ENCODE data around the gene CDK3. TPM values are rescaled to one million over a fixed set of nuclear protein-coding genes. Genes with fewer than 3 reads are reported as not detected.
A peak's percentile ranks its signal among the peaks of the same experiment; 100 is the strongest.

Gene CDK3
- total RNA-seq, 1 experiment from 2014 or later: 11.7 TPM

DNA sequence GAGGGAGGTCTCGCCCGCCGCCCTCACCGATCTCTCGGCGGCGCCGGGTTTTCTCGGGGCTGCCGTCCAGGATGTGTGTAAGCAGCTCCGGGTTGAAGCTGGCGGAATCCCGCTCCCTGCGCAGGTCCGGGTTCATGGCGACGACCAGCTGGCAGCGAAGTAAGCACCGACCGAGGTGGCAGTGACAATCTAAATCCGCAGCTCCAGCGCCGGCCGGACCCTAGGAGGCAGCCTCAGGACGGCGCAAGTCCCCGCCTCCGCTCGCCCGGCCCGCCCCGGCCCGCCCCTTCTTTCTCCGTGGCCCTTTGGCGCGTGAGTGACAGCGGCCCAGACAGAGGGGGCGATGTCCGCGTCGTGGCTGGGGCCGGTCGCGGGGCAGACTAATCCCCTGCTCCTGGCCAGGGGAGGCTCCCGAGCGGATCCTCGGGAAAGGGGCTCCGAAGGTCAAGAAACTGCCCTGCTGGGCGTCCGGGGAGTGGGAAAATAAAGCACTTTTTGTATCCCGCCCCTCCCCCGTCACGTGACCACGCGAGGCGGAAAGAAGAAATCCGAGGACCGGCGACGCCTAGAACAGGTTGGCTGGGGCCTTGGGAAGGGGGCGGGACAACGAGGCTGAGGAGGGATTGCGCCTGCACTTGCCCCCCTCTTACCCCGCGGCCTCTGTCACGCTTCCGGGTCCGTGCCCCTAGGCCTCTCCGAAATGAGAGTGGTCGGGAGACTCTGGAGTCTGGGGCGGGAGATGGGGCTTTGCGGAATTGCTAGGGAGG is 21.5 kb upstream of the CDK3 start, which contains the start of the genes ACOX1 and TEN1:
ACOX1 (minus strand) TSS at position 229 of the 767 bp plus-strand sequence; CDS start at position 136, 93 bp downstream.
TEN1 (plus strand) TSS at position 303 of the 767 bp plus-strand sequence. CDS start 6,953 bp downstream, outside the sequence.
- no peaks in the 10 kb centered on the region for H3K79me2 ChIP-seq (ENCODE audit: insufficient read depth, low read length)
- H2BK5ac ChIP-seq (ENCODE audit: insufficient read length, low read length): no peak within 1 kb of the TSS
- H2BK15ac ChIP-seq (ENCODE audit: low read depth, low read length): no peak within 1 kb of the TSS
- H3K9ac ChIP-seq (ENCODE audit: extremely low read depth, insufficient read length, low read length): peak within 1 kb of the TSS; percentile 79
- H4K91ac ChIP-seq (ENCODE audit: insufficient read length, low read depth, low read length): no peak within 1 kb of the TSS
- peak within 1 kb of the TSS; percentile 80 for H3K27ac ChIP-seq (ENCODE audit: insufficient read length, low read depth, low read length)
- H4K20me1 ChIP-seq (ENCODE audit: control insufficient read depth, insufficient read depth, insufficient read length): no peaks in the 10 kb centered on the region
- peaks cover 11% of the 10 kb centered on the region for H3K23me2 ChIP-seq (ENCODE audit: insufficient read length, low read depth, low read length, poor library complexity, severe bottlenecking)
- Mint-ChIP-seq H3K4me1 (peaks cover 52 to 57% of the 10 kb centered on the region in 2 experiments), H3K27ac (peak within 1 kb of the TSS; percentile 99 to 100 (median 100)), H3K4me3 (peak within 1 kb of the TSS; percentile 93 to 95), H3K36me3 (ENCODE audit: insufficient read depth in 1 of 3, low read depth in 3 of 3) (peaks cover 7 to 20% (median 19%) of the 10 kb centered on the region in 3 experiments; a peak in 6 of 7 replicates), H3K27me3 (ENCODE audit: low read depth) (no peaks in the 10 kb centered on the region), H3K9me3 (no peaks in the 10 kb centered on the region)
- no peak within 1 kb of the TSS for H3K56ac ChIP-seq (ENCODE audit: insufficient read length, low read depth, low read length)
- no peaks in the 10 kb centered on the region for H3K27me3 ChIP-seq (ENCODE audit: insufficient read depth, low read length)
- H3K4me1 ChIP-seq (ENCODE audit: insufficient read depth, low read length): peaks cover 4% of the 10 kb centered on the region; the same call in 1 of the 2 replicates
- H4K8ac ChIP-seq (replicated peaks; ENCODE audit: insufficient read length, low read depth, low read length): no peak within 1 kb of the TSS
- no peaks in the 10 kb centered on the region for H3K79me1 ChIP-seq (ENCODE audit: insufficient read depth, low read depth, low read length, poor library complexity, severe bottlenecking)
- H3K9me3 ChIP-seq (ENCODE audit: control insufficient read depth, low read depth, low read length): no peaks in the 10 kb centered on the region
- no peak within 1 kb of the TSS for H2BK20ac ChIP-seq (ENCODE audit: low read depth, low read length, poor library complexity, severe bottlenecking)
- H3K4me2 ChIP-seq (ENCODE audit: insufficient read depth, insufficient read length, low read length): peak within 1 kb of the TSS; percentile 93
- H3T11ph ChIP-seq (ENCODE audit: low read length): no peak within 1 kb of the TSS
- WGBS (ENCODE audit: extremely low coverage, insufficient read length, low lambda C conversion rate): no CpG with 5 or more reads among the region's 72 CpGs
- no peak within 1 kb of the TSS for H2BK12ac ChIP-seq (ENCODE audit: insufficient read length, low read depth, low read length)
- peak; percentile 99 for DNase-seq
- no peak within 1 kb of the TSS for H4K5ac ChIP-seq (ENCODE audit: insufficient read length, low read depth, low read length)
- H2AFZ ChIP-seq (ENCODE audit: low read length): no peak within 1 kb of the TSS
- no peak within 1 kb of the TSS; the same call in 1 of the 2 replicates for H3K4ac ChIP-seq (ENCODE audit: low read depth, low read length)
- no peak within 1 kb of the TSS for H2BK120ac ChIP-seq (ENCODE audit: low read depth, low read length, poor library complexity, severe bottlenecking)
- peak within 1 kb of the TSS; percentile 91 for H3K14ac ChIP-seq (ENCODE audit: insufficient read depth, low read length)
- peak within 1 kb of the TSS; percentile 91 for H3K18ac ChIP-seq (ENCODE audit: insufficient read length, low read depth, low read length)
- H3K23ac ChIP-seq (ENCODE audit: insufficient read length, low read depth, low read length): no peak within 1 kb of the TSS
- H2AK5ac ChIP-seq (ENCODE audit: insufficient read length, low read length): no peak within 1 kb of the TSS
- TF ChIP-seq CTCF (conservative IDR thresholded peaks at IDR 0.05): no peak; the same call in 2 of the 3 replicates

Measured in H9 (cell line).